ENCODE data around the gene FA2H. TPM values are rescaled to one million over a fixed set of nuclear protein-coding genes. Genes with fewer than 3 reads are reported as not detected.

The FA2H gene
- total and polyA plus RNA-seq, 10 of the 15 experiments (the other 5 are each of a cell fraction or from before 2014, with no cell fraction given), result 0.05 to 0.73 (median 0.51) TPM; not detected in 3

DNA sequence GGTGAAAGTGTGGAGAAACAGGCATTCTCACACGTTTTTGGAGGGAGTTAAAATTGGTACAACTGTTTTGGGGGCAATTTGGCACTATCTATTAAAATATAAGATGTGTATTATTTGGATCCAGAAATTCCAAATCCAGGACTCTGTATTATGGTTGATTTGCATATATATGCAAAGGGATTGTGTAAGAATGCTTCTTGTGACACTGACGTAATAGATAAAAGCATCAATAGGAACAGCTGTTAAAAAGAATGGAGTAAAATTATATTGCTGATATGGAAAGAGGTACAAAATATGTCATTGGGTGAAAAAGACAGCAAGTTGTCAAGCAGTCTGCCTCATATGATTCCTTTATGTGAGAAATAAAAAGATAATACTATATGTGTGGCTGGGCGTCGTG is 17.3 kb downstream of the FA2H start (continued):
- TF ChIP-seq EZH2 (IDR thresholded peaks at IDR 0.05; ENCODE audit: borderline replicate concordance, control insufficient read depth, low read depth, low read length) (no peak), SUZ12 (IDR thresholded peaks at IDR 0.05; ENCODE audit: unreplicated experiment) (no peak), GABPA (IDR thresholded peaks at IDR 0.05; ENCODE audit: low read depth) (no peak), CTCF (IDR thresholded peaks at IDR 0.05 in 2 of 3, conservative IDR thresholded peaks at IDR 0.05 in 1 of 3; ENCODE audit: control insufficient read depth in 2 of 3, extremely low read depth in 1 of 3, insufficient read depth in 1 of 3, low read depth in 3 of 3, low read length in 3 of 3) (no peak), ASH2L (IDR thresholded peaks at IDR 0.05; ENCODE audit: borderline replicate concordance, low read depth) (no peak), SMARCA5 (IDR thresholded peaks at IDR 0.05) (no peak), EGR1 (IDR thresholded peaks at IDR 0.05; ENCODE audit: borderline replicate concordance in 1 of 2, low read depth in 2 of 2, low read length in 2 of 2) (no peak)

GRCh38 chr16:74756203-74756602 is 18.4 kb downstream of the FA2H start:
- no peak overlapping the region for H3K9ac ChIP-seq (ENCODE audit: control insufficient read depth, insufficient read depth, low read length)
- POLR2A ChIA-PET, result no interaction called here
- H3K4me3 ChIP-seq, result no peak overlapping the region
- CTCF ChIA-PET, result interaction anchor here (0.6 kb wide), 1 partner anchor 446 kb away, joined by 3 read pairs; no protein-coding TSS in a partner anchor
- no TSS peak for BruUV-seq (replicated peaks)
- intact Hi-C loops (cut with micrococcal nuclease; ENCODE audit: unreplicated experiment) (no loop called here), in situ Hi-C loops (cut with MboI) (no loop called here)
- no peaks in the 10 kb centered on the region for H3K9me3 ChIP-seq (replicated peaks; ENCODE audit: control insufficient read depth, insufficient read depth, low read length)
- H3K36me3 ChIP-seq (ENCODE audit: control insufficient read depth in 2 of 2, insufficient read depth in 2 of 2, low read length in 1 of 2), result no peaks in the 10 kb centered on the region
- 92% methylated on average over 4 of the region's 6 CpGs for WGBS (ENCODE audit: insufficient coverage, insufficient replicate concordance, low lambda C conversion rate, missing lambda C conversion rate)
- DNase-seq (ENCODE audit: low read depth, low spot score) (no peak), ATAC-seq (no peak), FAIRE-seq (no peak)
- H3K4me1 ChIP-seq (ENCODE audit: control insufficient read depth, insufficient read depth, low read length), result no peaks in the 10 kb centered on the region
- no peaks in the 10 kb centered on the region for H4K20me1 ChIP-seq (ENCODE audit: control insufficient read depth, insufficient read depth)
- SMC1A ChIA-PET (ENCODE audit: uncharacterized antibody, unreplicated experiment), result no interaction called here
- H2AFZ ChIP-seq (ENCODE audit: control insufficient read depth, low read depth, low read length), result no peak overlapping the region
- RAD21 ChIA-PET (ENCODE audit: unreplicated experiment), result no interaction called here
- H3K4me2 ChIP-seq (ENCODE audit: control insufficient read depth, insufficient read depth), result no peak overlapping the region
- TF ChIP-seq RAD21 (IDR thresholded peaks at IDR 0.05; ENCODE audit: insufficient read depth, low read depth, low read length) (no peak), POLR2AphosphoS5 (IDR thresholded peaks at IDR 0.05; ENCODE audit: low read length) (no peak), PKNOX1 (IDR thresholded peaks at IDR 0.05) (no peak)
- TF ChIP-seq, protein P1, sequence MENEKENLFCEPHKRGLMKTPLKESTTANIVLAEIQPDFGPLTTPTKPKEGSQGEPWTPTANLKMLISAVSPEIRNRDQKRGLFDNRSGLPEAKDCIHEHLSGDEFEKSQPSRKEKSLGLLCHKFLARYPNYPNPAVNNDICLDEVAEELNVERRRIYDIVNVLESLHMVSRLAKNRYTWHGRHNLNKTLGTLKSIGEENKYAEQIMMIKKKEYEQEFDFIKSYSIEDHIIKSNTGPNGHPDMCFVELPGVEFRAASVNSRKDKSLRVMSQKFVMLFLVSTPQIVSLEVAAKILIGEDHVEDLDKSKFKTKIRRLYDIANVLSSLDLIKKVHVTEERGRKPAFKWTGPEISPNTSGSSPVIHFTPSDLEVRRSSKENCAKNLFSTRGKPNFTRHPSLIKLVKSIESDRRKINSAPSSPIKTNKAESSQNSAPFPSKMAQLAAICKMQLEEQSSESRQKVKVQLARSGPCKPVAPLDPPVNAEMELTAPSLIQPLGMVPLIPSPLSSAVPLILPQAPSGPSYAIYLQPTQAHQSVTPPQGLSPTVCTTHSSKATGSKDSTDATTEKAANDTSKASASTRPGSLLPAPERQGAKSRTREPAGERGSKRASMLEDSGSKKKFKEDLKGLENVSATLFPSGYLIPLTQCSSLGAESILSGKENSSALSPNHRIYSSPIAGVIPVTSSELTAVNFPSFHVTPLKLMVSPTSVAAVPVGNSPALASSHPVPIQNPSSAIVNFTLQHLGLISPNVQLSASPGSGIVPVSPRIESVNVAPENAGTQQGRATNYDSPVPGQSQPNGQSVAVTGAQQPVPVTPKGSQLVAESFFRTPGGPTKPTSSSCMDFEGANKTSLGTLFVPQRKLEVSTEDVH (IDR thresholded peaks at IDR 0.05; ENCODE audit: low read depth, partially characterized antibody), result no peak
- TF ChIP-seq, protein P2, sequence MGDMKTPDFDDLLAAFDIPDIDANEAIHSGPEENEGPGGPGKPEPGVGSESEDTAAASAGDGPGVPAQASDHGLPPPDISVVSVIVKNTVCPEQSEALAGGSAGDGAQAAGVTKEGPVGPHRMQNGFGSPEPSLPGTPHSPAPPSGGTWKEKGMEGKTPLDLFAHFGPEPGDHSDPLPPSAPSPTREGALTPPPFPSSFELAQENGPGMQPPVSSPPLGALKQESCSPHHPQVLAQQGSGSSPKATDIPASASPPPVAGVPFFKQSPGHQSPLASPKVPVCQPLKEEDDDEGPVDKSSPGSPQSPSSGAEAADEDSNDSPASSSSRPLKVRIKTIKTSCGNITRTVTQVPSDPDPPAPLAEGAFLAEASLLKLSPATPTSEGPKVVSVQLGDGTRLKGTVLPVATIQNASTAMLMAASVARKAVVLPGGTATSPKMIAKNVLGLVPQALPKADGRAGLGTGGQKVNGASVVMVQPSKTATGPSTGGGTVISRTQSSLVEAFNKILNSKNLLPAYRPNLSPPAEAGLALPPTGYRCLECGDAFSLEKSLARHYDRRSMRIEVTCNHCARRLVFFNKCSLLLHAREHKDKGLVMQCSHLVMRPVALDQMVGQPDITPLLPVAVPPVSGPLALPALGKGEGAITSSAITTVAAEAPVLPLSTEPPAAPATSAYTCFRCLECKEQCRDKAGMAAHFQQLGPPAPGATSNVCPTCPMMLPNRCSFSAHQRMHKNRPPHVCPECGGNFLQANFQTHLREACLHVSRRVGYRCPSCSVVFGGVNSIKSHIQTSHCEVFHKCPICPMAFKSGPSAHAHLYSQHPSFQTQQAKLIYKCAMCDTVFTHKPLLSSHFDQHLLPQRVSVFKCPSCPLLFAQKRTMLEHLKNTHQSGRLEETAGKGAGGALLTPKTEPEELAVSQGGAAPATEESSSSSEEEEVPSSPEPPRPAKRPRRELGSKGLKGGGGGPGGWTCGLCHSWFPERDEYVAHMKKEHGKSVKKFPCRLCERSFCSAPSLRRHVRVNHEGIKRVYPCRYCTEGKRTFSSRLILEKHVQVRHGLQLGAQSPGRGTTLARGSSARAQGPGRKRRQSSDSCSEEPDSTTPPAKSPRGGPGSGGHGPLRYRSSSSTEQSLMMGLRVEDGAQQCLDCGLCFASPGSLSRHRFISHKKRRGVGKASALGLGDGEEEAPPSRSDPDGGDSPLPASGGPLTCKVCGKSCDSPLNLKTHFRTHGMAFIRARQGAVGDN (IDR thresholded peaks at IDR 0.05), result no peak
- H3K27ac ChIP-seq (ENCODE audit: control insufficient read depth, insufficient read depth), result no peak overlapping the region
- peaks cover 0 to 2% of the 10 kb centered on the region in 2 experiments; a peak in 1 of 4 replicates for H3K27me3 ChIP-seq (replicated peaks in 1 of 2; ENCODE audit: control insufficient read depth in 2 of 2, insufficient read depth in 2 of 2, low read length in 1 of 2)
- H3K79me2 ChIP-seq (ENCODE audit: control insufficient read depth, insufficient read depth, low read length), result no peaks in the 10 kb centered on the region
